Measurements from ENCODE around the gene GNAI1. TPM values are rescaled to one million over a fixed set of nuclear protein-coding genes. Genes with fewer than 3 reads are reported as not detected.

The GNAI1 gene
- total RNA-seq, 1 experiment from 2014 or later: 30.4 TPM

DNA sequence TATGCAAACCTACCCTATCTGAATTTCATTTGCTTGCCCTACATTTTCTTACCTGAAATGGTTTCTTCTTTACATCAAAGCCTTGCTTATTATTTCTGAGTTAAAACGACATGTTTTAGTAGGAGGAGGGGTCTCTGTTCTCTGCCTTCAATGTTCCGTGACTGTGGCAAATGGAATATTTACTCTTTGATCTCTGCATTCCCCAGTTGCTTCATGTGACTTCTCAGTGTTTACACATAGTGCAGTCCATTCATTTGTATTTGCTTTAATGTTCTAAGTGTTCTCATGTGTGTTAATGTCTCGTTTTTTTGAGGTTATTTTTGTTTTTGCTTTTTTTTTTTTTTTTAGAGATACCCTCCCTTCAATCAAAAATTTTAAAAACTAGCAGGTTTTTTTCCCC lies 75.8 kb downstream of the GNAI1 start:
- ChIA-PET POLR2A (interaction anchor here (0.6 to 1.3 kb wide), 4 partner anchors 8 to 796 kb away, joined by 3 to 4 read pairs (median 3); no protein-coding TSS in a partner anchor), CTCF (interaction anchor here (0.7 to 0.9 kb wide), 2 partner anchors 17 to 79 kb away, joined by 3 to 4 read pairs; no protein-coding TSS in a partner anchor)
- peaks cover under 1% of the 10 kb centered on the region for H3K36me3 Mint-ChIP-seq (ENCODE audit: insufficient read depth, unreplicated experiment)
- no peak overlapping the region for H3K4me3 Mint-ChIP-seq (ENCODE audit: unreplicated experiment)
- DNase-seq (ENCODE audit: unreplicated experiment): no peak
- no peaks in the 10 kb centered on the region for H3K9me3 Mint-ChIP-seq (ENCODE audit: unreplicated experiment)
- intact Hi-C loops (cut with micrococcal nuclease): loop anchor here (10.0 kb wide), 1 partner anchor 184 kb away; no protein-coding TSS in a partner anchor
- BruUV-seq (replicated peaks): no TSS peak
- TF ChIP-seq, protein P1, sequence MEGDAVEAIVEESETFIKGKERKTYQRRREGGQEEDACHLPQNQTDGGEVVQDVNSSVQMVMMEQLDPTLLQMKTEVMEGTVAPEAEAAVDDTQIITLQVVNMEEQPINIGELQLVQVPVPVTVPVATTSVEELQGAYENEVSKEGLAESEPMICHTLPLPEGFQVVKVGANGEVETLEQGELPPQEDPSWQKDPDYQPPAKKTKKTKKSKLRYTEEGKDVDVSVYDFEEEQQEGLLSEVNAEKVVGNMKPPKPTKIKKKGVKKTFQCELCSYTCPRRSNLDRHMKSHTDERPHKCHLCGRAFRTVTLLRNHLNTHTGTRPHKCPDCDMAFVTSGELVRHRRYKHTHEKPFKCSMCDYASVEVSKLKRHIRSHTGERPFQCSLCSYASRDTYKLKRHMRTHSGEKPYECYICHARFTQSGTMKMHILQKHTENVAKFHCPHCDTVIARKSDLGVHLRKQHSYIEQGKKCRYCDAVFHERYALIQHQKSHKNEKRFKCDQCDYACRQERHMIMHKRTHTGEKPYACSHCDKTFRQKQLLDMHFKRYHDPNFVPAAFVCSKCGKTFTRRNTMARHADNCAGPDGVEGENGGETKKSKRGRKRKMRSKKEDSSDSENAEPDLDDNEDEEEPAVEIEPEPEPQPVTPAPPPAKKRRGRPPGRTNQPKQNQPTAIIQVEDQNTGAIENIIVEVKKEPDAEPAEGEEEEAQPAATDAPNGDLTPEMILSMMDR (IDR thresholded peaks at IDR 0.05; ENCODE audit: unreplicated experiment): no peak
- H3K27me3 Mint-ChIP-seq (ENCODE audit: insufficient read depth, unreplicated experiment): no peaks in the 10 kb centered on the region
- H3K27ac Mint-ChIP-seq (ENCODE audit: low read depth, unreplicated experiment): peak overlapping the region; percentile 10
- peaks cover 11% of the 10 kb centered on the region for H3K4me1 Mint-ChIP-seq (ENCODE audit: insufficient read depth, unreplicated experiment)

DNA sequence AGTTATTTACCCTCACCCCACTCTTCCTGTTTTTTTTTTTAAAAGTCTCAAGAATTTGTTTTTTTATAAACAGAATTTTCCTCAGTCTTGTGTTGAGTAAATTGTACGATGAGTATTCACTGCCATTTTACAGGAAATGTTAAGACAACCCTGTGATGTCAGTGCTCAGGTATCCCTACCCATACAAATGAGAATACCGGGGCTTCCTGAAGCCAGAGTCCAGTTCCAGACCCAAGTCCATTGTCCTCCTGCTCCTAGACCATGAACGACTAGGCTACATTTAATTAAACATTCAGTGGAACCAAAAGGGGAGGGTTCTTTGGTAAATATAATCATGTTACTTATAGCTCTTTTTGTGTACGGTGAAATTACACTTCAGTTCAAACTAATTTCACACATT lies 79.2 kb downstream of the GNAI1 start:
- intact Hi-C loops (cut with micrococcal nuclease): loop anchor here (10.0 kb wide), 1 partner anchor 181 kb away; no protein-coding TSS in a partner anchor
- DNase-seq (ENCODE audit: unreplicated experiment): no peak
- H3K36me3 Mint-ChIP-seq (ENCODE audit: insufficient read depth, unreplicated experiment): peaks cover 4% of the 10 kb centered on the region
- TF ChIP-seq, protein P1 (IDR thresholded peaks at IDR 0.05; ENCODE audit: unreplicated experiment): no peak
- no peaks in the 10 kb centered on the region for H3K9me3 Mint-ChIP-seq (ENCODE audit: unreplicated experiment)
- no peak overlapping the region for H3K4me3 Mint-ChIP-seq (ENCODE audit: unreplicated experiment)
- H3K27ac Mint-ChIP-seq (ENCODE audit: low read depth, unreplicated experiment): no peak overlapping the region
- CTCF ChIA-PET: interaction anchor here (0.6 to 1.6 kb wide), 3 partner anchors 11 to 167 kb away, joined by 3 read pairs; no protein-coding TSS in a partner anchor
- H3K27me3 Mint-ChIP-seq (ENCODE audit: insufficient read depth, unreplicated experiment): no peaks in the 10 kb centered on the region
- POLR2A ChIA-PET: interaction anchor here (0.9 to 1.5 kb wide), 4 partner anchors 8 to 78 kb away, joined by 3 to 6 read pairs (median 4); no protein-coding TSS in a partner anchor
- H3K4me1 Mint-ChIP-seq (ENCODE audit: insufficient read depth, unreplicated experiment): peaks cover 11% of the 10 kb centered on the region
- no TSS peak for BruUV-seq (replicated peaks)

DNA sequence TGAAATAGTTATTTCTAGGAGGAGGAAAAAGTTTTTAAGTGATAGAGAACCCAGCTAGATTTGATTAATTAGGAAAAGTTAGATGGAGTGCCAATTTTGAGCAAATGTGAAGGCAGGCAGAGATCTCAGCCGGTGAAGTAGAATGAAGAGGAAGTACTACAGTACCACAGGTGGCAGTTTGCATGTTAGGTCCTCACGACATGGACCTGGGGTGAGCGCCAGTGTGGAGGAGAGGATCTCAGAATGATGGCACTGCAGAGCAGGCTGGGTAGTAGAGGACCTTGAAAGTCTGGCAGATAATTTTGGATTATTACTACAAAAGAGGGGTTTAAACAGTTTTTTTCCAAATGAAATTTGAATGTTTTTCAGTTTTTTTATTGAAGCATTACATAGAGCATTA lies 81.1 kb downstream of the GNAI1 start:
- BruUV-seq (replicated peaks): no TSS peak
- ChIA-PET POLR2A (no interaction called here), CTCF (interaction anchor here (1.0 to 1.5 kb wide), 2 partner anchors 172 to 176 kb away, joined by 3 to 4 read pairs; no protein-coding TSS in a partner anchor)
- no peak overlapping the region for H3K27ac Mint-ChIP-seq (ENCODE audit: low read depth, unreplicated experiment)
- intact Hi-C loops (cut with micrococcal nuclease): loop anchor here (5.0 to 10.0 kb wide), 2 partner anchors 63 to 179 kb away; no protein-coding TSS in a partner anchor
- H3K27me3 Mint-ChIP-seq (ENCODE audit: insufficient read depth, unreplicated experiment): no peaks in the 10 kb centered on the region
- peaks cover 8% of the 10 kb centered on the region for H3K36me3 Mint-ChIP-seq (ENCODE audit: insufficient read depth, unreplicated experiment)
- TF ChIP-seq, protein P1 (IDR thresholded peaks at IDR 0.05; ENCODE audit: unreplicated experiment): no peak
- H3K4me3 Mint-ChIP-seq (ENCODE audit: unreplicated experiment): no peak overlapping the region
- no peaks in the 10 kb centered on the region for H3K9me3 Mint-ChIP-seq (ENCODE audit: unreplicated experiment)
- DNase-seq (ENCODE audit: unreplicated experiment): no peak
- H3K4me1 Mint-ChIP-seq (ENCODE audit: insufficient read depth, unreplicated experiment): peaks cover 18% of the 10 kb centered on the region

- POLR2A ChIA-PET: interaction anchor here (0.5 to 2.5 kb wide), 3 partner anchors 11 to 82 kb away, joined by 3 to 8 read pairs (median 3); no protein-coding TSS in a partner anchor
- no TSS peak for BruUV-seq (replicated peaks)
- DNase-seq (ENCODE audit: unreplicated experiment): no peak
- peaks cover 23% of the 10 kb centered on the region for H3K4me1 Mint-ChIP-seq (ENCODE audit: insufficient read depth, unreplicated experiment)
- no peak overlapping the region for H3K4me3 Mint-ChIP-seq (ENCODE audit: unreplicated experiment)
- intact Hi-C loops (cut with micrococcal nuclease): loop anchor here (5.0 to 10.0 kb wide), 2 partner anchors 65 to 178 kb away; no protein-coding TSS in a partner anchor
- CTCF ChIA-PET: interaction anchor here (0.6 to 1.3 kb wide), 2 partner anchors 16 to 147 kb away, joined by 4 read pairs; no protein-coding TSS in a partner anchor
- no peaks in the 10 kb centered on the region for H3K27me3 Mint-ChIP-seq (ENCODE audit: insufficient read depth, unreplicated experiment)
- peaks cover 12% of the 10 kb centered on the region for H3K36me3 Mint-ChIP-seq (ENCODE audit: insufficient read depth, unreplicated experiment)
- H3K27ac Mint-ChIP-seq (ENCODE audit: low read depth, unreplicated experiment): no peak overlapping the region
- TF ChIP-seq, protein P1 (IDR thresholded peaks at IDR 0.05; ENCODE audit: unreplicated experiment): no peak
- H3K9me3 Mint-ChIP-seq (ENCODE audit: unreplicated experiment): no peaks in the 10 kb centered on the region
Measured at GRCh38 chr7:80216996-80217842, 82.6 kb downstream of the GNAI1 start.
